Kidney (tissue), 14 donors: ENCODE measurements around the gene ETS1. TPM values are rescaled to one million over a fixed set of nuclear protein-coding genes. Genes with fewer than 3 reads are reported as not detected.

Source experiments
- DNase-seq, 5 donors: peaks; one replicate each; pipeline ENCODE4 v3.0.0-alpha.2; 2013 to 2020
- FAIRE-seq: peaks from 2 replicates; lab custom pipeline; 2012; peaks lifted over from hg19 to GRCh38; lab: Jason Lieb, UNC
- H3K27ac ChIP-seq, 2 donors: one replicate each; pipeline ENCODE4 v1.7.0; 2013; ENCODE audit warnings: low read depth in 2 of 2, low read length in 2 of 2, inconsistent platforms in 1 of 2
- H3K27me3 ChIP-seq: one replicate; pipeline ENCODE4 v1.7.1; 2013; ENCODE audit warnings: low read length, inconsistent platforms; ENCODE audit not compliant: control insufficient read depth, insufficient read depth
- H3K36me3 ChIP-seq, 3 donors: one replicate each; pipeline versions ENCODE4 v1.7.0 to v1.7.1; 2013; ENCODE audit warnings: low read length in 3 of 3, control low read depth in 1 of 3, inconsistent platforms in 1 of 3; ENCODE audit not compliant: insufficient read depth in 3 of 3, control insufficient read depth in 2 of 3
- H3K4me1 ChIP-seq, 3 donors: one replicate each; pipeline versions ENCODE4 v1.7.0 to v1.7.1; 2013; ENCODE audit warnings: low read length in 3 of 3, inconsistent platforms in 1 of 3, low read depth in 1 of 3; ENCODE audit not compliant: control insufficient read depth in 2 of 3, insufficient read depth in 2 of 3
- H3K4me3 ChIP-seq, 3 donors: one replicate each; pipeline versions ENCODE4 v1.7.0 to v1.8.1; 2013; ENCODE audit warnings: low read length in 3 of 3, control low read depth in 1 of 3, inconsistent platforms in 1 of 3
- H3K9ac ChIP-seq, 3 donors: one replicate each; pipeline versions ENCODE4 v1.7.0 to v1.7.1; 2013; ENCODE audit warnings: low read length in 3 of 3, control low read depth in 1 of 3, inconsistent platforms in 1 of 3
- H3K9me3 ChIP-seq, 3 donors: one replicate each; pipeline versions ENCODE4 v1.7.0 to v1.7.1; 2013; ENCODE audit warnings: low read length in 3 of 3, control low read depth in 1 of 3, inconsistent platforms in 1 of 3; ENCODE audit not compliant: control insufficient read depth in 2 of 3, insufficient read depth in 1 of 3
- intact Hi-C: fragments of 100-400 bp; cut with DNase I; formaldehyde crosslinking; loops from one replicate; pipeline ENCODE4 v1.11.1; 2022
- polyA plus RNA-seq: library from polyadenylated mRNA; stranded (reverse); fragments of 350-450 nt; fragmentation: Illumina TruSeq; extraction: RNeasy Lipid Tissue Mini Kit (QIAGEN cat#74804); gene quantifications from one replicate; pipeline ENCODE4 v1.2.3, GENCODE V29; 2014; ENCODE audit warnings: low read depth, low replicate concordance; ENCODE audit not compliant: insufficient read depth
- total RNA-seq: library from RNA; stranded (reverse); fragmentation: NEBNext Ultra II Directional; extraction: Animal tissue kit (Norgen Biotek cat#: 25700); gene quantifications from one replicate; pipeline ENCODE4 v1.2.1, GENCODE V29; 2021
- TF ChIP-seq, protein P1 (sequence below): IDR thresholded peaks from 3 replicates; pipeline ENCODE4 v1.5.1; 2012; ENCODE audit warnings: mild to moderate bottlenecking, moderate library complexity, borderline replicate concordance; ENCODE audit not compliant: insufficient read depth; ENCODE audit errors: extremely low read depth
- donor health status: control.
- donor health status: control.
- donor health status: control.
- donor health status: control.
- donor health status: control.
- donor health status: DM: yes; HTN: yes; CAD: no.
- donor health status: Normal renal cell carcinoma (clear cell type).

ETS1 gene
- total and polyA plus RNA-seq, 2 donors from 2014 or later, result 23.5 to 124 TPM

DNA sequence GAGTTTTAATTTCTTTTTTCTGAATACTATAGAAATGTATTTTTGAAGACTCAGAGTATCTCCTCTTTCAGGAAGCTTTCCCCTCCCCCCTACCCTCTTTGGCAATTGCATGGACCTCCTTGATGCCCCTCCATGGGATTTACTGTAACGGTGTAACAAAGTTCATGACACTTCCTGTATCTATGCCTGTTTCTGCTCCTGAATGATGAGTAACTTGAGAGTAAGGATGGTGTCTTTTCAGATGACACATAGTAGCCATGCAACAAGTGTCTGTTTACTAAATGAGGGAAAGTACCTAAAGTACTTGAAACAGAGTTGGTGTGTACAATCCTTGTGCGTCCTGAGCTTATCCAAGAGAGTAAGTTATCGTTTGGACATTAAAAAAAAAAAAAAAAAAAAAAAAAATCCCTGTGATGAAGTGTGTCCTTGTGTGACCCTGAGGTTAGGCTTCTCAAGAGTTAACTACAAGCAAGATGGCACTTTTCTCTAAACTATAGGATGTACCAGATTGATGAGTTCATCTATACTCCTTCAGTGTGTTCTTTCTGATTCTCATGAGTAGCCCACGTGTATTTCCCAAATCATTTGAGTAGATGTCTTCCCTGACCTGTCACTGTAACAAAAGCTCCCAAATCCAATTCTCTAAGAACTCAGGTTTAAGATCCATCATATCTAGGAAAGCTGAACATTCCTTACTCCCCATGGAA, 7.4 kb downstream of the ETS1 start:
- no peak overlapping the region for H3K4me3 ChIP-seq
- no peak overlapping the region for H3K9ac ChIP-seq
- H3K36me3 ChIP-seq, result no peaks in the 10 kb centered on the region
- peaks cover 0 to 12% (median 8%) of the 10 kb centered on the region in 3 donors for H3K4me1 ChIP-seq
- no peak overlapping the region for H3K27ac ChIP-seq
- TF ChIP-seq, protein P1, sequence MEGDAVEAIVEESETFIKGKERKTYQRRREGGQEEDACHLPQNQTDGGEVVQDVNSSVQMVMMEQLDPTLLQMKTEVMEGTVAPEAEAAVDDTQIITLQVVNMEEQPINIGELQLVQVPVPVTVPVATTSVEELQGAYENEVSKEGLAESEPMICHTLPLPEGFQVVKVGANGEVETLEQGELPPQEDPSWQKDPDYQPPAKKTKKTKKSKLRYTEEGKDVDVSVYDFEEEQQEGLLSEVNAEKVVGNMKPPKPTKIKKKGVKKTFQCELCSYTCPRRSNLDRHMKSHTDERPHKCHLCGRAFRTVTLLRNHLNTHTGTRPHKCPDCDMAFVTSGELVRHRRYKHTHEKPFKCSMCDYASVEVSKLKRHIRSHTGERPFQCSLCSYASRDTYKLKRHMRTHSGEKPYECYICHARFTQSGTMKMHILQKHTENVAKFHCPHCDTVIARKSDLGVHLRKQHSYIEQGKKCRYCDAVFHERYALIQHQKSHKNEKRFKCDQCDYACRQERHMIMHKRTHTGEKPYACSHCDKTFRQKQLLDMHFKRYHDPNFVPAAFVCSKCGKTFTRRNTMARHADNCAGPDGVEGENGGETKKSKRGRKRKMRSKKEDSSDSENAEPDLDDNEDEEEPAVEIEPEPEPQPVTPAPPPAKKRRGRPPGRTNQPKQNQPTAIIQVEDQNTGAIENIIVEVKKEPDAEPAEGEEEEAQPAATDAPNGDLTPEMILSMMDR, result no peak
- intact Hi-C loops, result no loop called here
- no peaks in the 10 kb centered on the region for H3K9me3 ChIP-seq
- DNase-seq (no peak), FAIRE-seq (no peak)
- no peaks in the 10 kb centered on the region for H3K27me3 ChIP-seq

DNA sequence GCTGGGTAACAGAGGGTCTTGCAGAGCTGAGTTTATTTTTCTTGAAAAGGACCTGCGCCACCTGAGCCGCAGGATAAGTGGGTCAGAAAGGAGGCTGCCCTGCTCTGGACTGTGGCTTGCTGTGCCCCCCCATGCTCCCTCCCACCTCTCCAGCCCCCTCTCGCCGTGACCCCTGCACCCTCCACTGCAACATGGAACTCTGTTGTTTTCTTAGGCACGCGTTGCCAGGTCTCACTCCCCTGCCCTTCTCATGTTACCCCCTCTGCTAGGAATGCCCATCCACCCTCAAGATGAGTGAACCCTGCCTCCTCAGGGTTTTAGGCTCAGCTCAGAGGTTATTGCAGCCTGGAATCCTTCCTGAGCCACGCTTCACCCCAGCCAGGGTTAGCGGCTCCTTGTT, 10.8 kb downstream of the ETS1 start:
- no peak for FAIRE-seq
- Histone ChIP-seq H3K9ac (no peak overlapping the region), H3K4me3 (no peak overlapping the region), H3K36me3 (no peaks in the 10 kb centered on the region), H3K27me3 (no peaks in the 10 kb centered on the region), H3K9me3 (no peaks in the 10 kb centered on the region), H3K4me1 (peaks cover 0 to 8% (median 8%) of the 10 kb centered on the region in 3 donors), H3K27ac (peak overlapping the region; percentile 47 to 52)
- intact Hi-C loops, result no loop called here
- DNase-seq, result peak in 4 of 5 donors; percentile 78 to 86 (median 82)
- TF ChIP-seq, protein P1, result no peak

DNA sequence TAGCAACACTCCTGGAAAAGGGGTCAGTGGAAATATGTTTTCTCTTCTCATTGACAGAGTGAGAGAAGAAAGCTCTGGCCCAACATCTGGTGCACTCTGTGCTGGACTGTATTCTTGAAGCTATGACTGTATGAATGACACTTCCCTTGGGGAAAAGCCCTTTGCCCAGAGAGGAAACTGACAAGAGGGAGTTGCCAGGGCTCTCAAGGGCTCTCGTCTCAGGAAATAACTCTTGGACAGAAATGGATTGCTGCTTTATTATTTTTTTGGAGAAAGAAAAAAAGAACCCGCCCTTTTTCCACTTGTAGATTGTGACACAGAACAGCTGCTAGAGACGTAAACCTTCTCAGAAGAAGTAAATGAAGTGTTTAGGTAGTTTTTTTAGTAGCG, 11.4 kb downstream of the ETS1 start:
- Histone ChIP-seq H3K36me3 (no peaks in the 10 kb centered on the region), H3K4me3 (no peak overlapping the region), H3K9ac (no peak overlapping the region), H3K27ac (peak overlapping the region; percentile 14 to 47), H3K27me3 (no peaks in the 10 kb centered on the region), H3K9me3 (no peaks in the 10 kb centered on the region), H3K4me1 (peaks cover 0 to 8% (median 8%) of the 10 kb centered on the region in 3 donors)
- no peak for FAIRE-seq
- TF ChIP-seq, protein P1, result no peak
- peak in 3 of 5 donors; percentile 70 to 92 (median 86) for DNase-seq
- intact Hi-C loops, result no loop called here
